Measurements from ENCODE around the gene NOC4L. TPM values are rescaled to one million over a fixed set of nuclear protein-coding genes. Genes with fewer than 3 reads are reported as not detected.
"Not testable (repeated sequence)": the region's sequence is repeated elsewhere in the genome, so short reads cannot be mapped to it uniquely, and the experiment has no call there.

Gene NOC4L
- total RNA-seq = 8.6 TPM
- long read RNA-seq, transcript NOC4L-201 (15 exons, 1,632 nt) = major isoform, 16 of 22 reads
- long read RNA-seq, partial matches to known transcripts = 2 of 22 reads
- long read RNA-seq, other reads (novel, unspliced or antisense) = 4 of 22 reads

GRCh38 chr12:132144115-132144809 is at the start of gene NOC4L, which contains the start of gene DDX51:
TSS of gene NOC4L (plus strand) at chr12:132144457. CDS start at chr12:132144489, 32 bp downstream.
TSS of gene DDX51 (minus strand) at chr12:132144319. CDS start at chr12:132144296, 23 bp downstream.
- peak; percentile 96 for DNase-seq (ENCODE audit: low spot score)

GRCh38 chr12:132095520-132096409 is 48.5 kb upstream of the NOC4L start:
- no peak for DNase-seq (ENCODE audit: low spot score)
- intact Hi-C loops (cut with DNase I) = no loop called here

More at GRCh38 chr12:132144115-132144809, at the start of gene NOC4L, which contains the start of gene DDX51:
- intact Hi-C loops (cut with DNase I) = no loop called here

- intact Hi-C loops (cut with DNase I) = no loop called here
- peak; percentile 63 for DNase-seq (ENCODE audit: low spot score)
Measured at GRCh38 chr12:132099739-132100138, 44.5 kb upstream of the NOC4L start.

GRCh38 chr12:132100306-132101065 is 43.8 kb upstream of the NOC4L start:
- intact Hi-C loops (cut with DNase I) = no loop called here
- DNase-seq (ENCODE audit: low spot score) = peak; percentile 55

DNA sequence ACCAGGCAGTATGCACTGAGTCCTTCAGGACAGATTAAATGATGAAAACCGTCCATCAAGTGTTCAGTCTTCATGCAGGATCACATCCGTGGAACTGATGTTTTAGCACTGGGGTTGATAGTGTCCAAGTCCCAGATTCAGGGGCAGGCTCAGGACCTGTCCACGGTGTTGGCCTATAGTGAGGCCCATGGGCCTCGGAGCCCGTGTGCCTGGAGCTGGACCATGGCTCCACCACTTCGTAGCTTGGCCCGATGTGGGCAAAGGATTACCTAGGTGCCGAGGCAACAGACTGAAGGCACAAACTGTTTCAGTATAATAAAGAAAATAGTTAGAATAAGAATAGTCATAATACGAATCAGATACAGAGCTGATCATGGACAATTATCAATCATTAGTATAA is 42.0 kb upstream of the NOC4L start:
- DNase-seq (ENCODE audit: low spot score) = no peak
- intact Hi-C loops (cut with DNase I) = no loop called here

DNA sequence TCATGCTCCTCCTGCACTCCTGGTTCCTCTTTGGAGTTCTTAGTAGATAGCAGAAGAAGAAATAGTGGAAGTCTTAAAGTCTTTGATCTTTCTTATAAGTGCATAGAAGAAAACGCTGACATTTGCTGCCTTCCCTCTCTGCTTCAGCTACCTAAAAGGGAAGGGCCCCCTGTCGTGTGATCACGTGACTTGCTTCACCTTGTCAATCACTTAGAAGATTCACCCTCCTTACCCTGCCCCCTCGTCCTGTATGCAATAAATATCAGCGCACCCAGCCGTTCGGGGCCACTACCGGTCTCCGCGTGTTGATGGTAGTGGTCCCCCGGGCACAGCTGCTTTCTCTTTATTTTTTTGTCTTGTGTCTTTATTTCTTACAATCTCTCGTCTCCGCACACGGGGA is 41.2 kb upstream of the NOC4L start:
- intact Hi-C loops (cut with DNase I); DNase-seq (ENCODE audit: low spot score): not testable (repeated sequence)

- intact Hi-C loops (cut with DNase I) = no loop called here
Measured at GRCh38 chr12:132103542-132104308, 40.5 kb upstream of the NOC4L start.

GRCh38 chr12:132105467-132105866 is 38.8 kb upstream of the NOC4L start:
- intact Hi-C loops (cut with DNase I) = no loop called here

More at GRCh38 chr12:132103542-132104308, 40.5 kb upstream of the NOC4L start:
- no peak for DNase-seq (ENCODE audit: low spot score)

GRCh38 chr12:132106921-132107320 is 37.3 kb upstream of the NOC4L start:
- intact Hi-C loops (cut with DNase I) = no loop called here
- no peak for DNase-seq (ENCODE audit: low spot score)

More at GRCh38 chr12:132105467-132105866, 38.8 kb upstream of the NOC4L start:
- no peak for DNase-seq (ENCODE audit: low spot score)

DNA sequence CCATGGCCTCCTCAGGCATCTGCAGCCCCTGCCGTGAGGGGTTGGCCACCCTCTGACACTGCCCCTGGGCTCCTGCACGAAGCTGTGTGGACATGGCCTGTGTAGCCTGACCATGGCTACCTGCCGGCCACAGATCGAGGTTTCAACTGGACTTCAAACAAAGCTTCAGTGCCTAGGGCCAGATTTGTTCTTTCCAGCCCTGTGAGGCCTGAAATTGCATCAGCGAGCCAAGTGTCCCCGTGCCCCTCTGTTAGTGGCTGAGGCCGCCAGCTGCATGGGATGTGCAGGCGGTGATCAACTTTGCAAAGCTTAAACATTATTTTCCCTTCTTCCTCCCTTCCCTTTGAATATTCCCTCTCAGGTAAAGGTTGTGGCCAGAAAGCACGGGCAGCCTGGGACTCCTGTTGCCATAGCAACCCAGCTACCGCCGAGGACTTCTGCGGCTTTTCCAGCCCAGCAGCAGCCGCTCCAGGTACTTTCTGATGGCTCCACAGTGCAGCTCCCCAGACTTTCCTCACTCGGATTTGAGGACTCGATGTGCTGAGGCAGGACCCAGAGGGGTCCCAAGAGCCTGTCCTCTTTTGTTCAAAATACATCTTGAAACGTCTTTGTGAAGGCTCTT is 35.9 kb upstream of the NOC4L start:
- no peak for DNase-seq (ENCODE audit: low spot score)
- intact Hi-C loops (cut with DNase I) = no loop called here

- no peak for DNase-seq (ENCODE audit: low spot score)
- intact Hi-C loops (cut with DNase I) = no loop called here
Measured at GRCh38 chr12:132109741-132110140, 34.5 kb upstream of the NOC4L start.

DNA sequence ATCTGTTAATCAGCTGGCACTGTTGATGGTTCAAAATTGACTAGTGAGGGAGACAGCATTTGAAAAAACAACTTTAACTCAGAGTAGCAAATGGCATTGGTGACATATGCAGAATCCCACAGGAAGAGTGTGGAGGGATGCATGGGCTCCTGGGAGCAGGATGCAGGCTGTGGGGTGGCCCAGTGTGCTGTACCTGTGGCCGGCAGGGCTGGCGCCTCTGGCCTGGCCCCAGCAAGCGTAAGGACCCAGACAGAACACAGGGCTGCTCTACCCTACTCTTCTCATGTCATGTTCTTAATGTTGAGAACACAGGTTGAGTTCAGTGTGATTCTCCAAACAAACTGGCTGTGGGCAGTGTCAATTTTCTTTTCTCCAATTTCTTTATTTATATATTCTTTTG is 33.6 kb upstream of the NOC4L start:
- DNase-seq (ENCODE audit: low spot score) = no peak
- intact Hi-C loops (cut with DNase I) = no loop called here

DNA sequence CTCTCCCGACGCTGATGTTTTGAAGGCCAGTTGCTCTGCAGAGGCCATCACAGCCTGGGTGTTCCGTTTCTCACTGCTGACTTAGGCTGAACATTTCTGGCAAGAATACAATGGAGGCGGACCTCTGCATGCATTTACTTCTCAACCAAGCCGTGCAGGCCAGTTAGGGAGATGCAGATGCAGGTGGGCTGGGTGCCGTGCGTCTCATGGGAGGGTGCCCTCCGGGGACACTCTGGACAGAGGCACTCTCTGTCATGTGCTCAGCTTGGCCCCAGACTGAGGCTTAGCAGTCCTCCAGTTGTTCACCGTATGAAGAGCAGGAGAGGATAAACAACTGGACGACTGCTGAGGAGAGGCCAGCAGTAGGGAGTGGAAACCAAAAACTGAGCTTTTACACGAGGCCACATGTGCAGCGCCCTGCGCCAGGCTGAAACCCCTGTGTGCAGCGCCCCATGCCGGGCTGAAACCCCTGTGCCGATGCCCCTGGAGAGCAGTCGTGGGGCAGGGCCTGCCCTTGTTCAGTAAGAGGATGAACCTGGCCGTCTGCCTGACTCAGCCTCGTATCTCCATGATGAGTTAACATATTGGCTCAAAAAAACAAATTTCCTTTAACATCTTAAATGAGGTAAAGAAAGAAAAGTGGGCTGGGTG is 32.5 kb upstream of the NOC4L start:
- intact Hi-C loops (cut with DNase I) = no loop called here
- DNase-seq (ENCODE audit: low spot score) = no peak

DNA sequence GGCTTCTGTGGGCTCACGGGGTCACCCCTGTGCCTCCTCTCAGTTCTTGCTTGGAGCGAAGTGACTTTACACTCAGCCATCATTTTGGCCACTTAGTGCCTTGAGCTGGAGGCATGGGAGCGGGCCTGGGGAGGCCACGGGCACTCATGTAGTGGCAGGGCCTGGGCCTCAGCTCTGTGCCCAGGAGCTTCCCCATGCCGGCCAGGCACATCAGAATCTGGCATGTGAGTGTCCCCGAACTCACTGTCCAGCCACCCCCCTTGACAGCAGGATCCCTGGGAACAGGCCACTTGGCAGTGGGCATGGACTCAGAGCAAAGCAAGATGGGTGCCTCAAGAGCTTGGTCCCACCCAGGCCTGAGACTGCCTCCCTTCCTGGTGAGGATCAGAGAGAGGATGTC is 29.6 kb upstream of the NOC4L start:
- intact Hi-C loops (cut with DNase I) = no loop called here
- DNase-seq (ENCODE audit: low spot score) = peak; percentile 50

DNA sequence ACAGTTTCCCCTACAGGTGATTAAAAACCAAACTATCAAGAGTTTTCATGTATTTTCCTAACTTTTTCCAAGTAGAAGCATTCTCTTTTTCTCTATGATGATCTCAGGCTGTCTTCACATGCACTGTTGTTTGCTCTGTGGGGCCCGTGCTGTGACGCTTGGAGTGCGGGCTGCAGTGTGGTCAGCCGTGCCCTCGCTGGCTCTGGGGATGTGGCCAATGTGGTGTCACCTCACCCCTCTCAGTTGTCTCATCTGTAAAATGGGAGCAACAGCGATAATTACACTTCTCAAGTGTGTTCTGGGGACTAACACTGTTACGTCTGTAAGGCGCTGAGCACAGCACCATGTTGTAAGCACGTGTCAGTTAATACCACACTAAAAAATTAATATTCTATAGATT is 28.8 kb upstream of the NOC4L start:
- no peak for DNase-seq (ENCODE audit: low spot score)
- intact Hi-C loops (cut with DNase I) = no loop called here

DNA sequence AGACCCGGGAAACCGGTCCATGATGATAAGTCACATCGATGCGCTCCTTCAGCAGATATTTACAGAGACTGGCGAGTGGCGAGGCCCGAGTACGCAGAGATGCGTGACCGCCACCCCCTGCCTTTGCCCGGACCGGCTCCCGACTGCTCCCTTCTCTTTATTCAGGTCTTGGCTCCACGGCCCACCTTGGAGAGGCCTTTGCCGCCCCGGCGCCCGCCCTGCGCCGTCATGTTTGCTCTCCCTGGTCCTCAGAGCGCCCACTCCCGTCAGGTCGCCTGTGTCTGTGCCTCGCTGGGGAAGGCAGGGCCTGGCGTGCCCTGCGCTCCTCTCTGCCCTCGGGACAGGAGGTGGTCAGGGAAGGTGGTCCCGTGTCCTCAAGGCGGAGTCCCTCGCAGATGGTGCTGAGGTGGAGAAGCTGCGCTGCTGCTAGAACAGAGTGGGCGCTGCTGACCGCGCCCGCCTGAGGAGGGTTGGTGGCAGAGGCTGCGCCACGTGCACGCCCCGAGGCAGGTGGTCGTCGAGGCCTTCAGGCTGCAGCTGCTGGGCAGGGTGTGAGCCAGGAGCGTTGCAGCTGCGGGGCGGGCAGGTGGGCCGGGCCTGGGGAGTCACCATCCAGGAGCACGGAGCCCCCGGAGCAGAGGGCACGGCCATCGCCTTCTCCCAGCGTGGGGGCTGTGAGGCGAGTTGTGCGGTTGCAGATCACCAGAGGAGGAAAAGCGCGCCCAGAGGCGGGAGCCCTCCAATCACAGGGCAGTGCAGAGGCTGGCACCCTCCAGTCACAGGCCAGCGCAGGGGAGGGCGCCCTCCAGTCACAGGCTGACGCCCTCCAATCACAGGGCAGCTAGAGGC is 27.3 kb upstream of the NOC4L start:
- intact Hi-C loops (cut with DNase I) = no loop called here
- peak; percentile 59 for DNase-seq (ENCODE audit: low spot score)

DNA sequence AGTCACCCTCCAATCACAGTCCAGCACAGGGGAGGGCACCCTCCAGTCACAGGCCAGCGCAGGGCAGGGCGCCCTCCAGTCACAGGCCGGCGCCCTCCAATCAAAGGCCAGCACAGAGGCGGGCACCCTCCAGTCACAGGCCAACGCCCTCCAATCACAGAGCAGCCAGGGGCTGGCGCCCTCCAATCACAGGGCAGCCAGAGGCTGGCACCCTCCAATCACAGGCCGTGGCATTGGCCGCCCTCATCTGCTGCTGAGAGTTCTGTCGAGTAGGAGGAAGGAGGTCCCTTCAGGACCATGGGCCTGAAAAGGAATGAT is 26.7 kb upstream of the NOC4L start:
- intact Hi-C loops (cut with DNase I) = no loop called here
- DNase-seq (ENCODE audit: low spot score) = peak; percentile 58
